Measurements from ENCODE around the gene KCTD10.

DNA sequence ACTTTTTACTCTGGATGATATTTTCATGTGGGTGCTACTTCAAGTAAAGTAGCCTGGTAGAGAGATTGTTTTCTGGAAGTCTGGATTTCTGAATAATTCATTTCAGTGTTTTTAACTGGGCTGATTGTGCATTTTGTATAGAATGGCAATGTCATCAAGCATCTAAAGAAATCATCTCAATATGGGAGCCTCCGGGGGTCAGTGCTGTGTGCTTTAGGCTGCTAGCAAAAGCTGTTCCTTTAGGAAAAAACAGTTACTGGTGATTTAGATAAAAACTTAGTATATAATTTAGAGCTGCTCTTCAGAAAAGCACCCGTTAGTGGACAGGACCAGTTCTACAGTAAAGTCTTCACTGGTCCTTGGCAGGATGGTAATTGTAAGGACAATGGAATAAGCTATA, 5.4 kb upstream of the KCTD10 start:
- TF ChIP-seq CTCF (IDR thresholded peaks at IDR 0.05) (no peak), ZFX (IDR thresholded peaks at IDR 0.05; ENCODE audit: borderline replicate concordance) (no peak)
